GM12878 (cell line): Measurements from ENCODE around the gene SUSD6. TPM values are rescaled to one million over a fixed set of nuclear protein-coding genes. Genes with fewer than 3 reads are reported as not detected.

Experiments
- BCL3 ChIP-seq: IDR thresholded peaks from 2 replicates; pipeline ENCODE4 v1.6.1; 2011; ENCODE audit warnings: borderline replicate concordance, low read depth, mild to moderate bottlenecking, moderate library complexity, low read length; ENCODE audit not compliant: insufficient read depth, poor library complexity, severe bottlenecking
- BHLHE40 ChIP-seq, 2 experiments: fragments of 450-650 bp in 1 of 2; IDR thresholded peaks; 2 replicates each; pipeline ENCODE4 v1.6.1; 2011 to 2017; ENCODE audit warnings: low read depth in 2 of 2, borderline replicate concordance in 1 of 2, improper control_type of control experiment in 1 of 2, low read length in 1 of 2, mild to moderate bottlenecking in 1 of 2
- CBX3 ChIP-seq: fragments of 200-600 bp; sonication (generic); IDR thresholded peaks from 2 replicates; pipeline ENCODE4 v1.6.1; 2016; ENCODE audit warnings: low read depth, borderline replicate concordance
- CHD4 ChIP-seq: fragments of 200-600 bp; sonication (generic); IDR thresholded peaks from 2 replicates; pipeline ENCODE4 v1.6.1; 2016; ENCODE audit warnings: mild to moderate bottlenecking
- ELK1 ChIP-seq: IDR thresholded peaks from 2 replicates; pipeline ENCODE4 v1.6.1; 2012; ENCODE audit warnings: low read depth, low read length, improper control_type of control experiment
- FOS ChIP-seq: IDR thresholded peaks from 3 replicates; pipeline ENCODE4 v1.6.1; 2011; ENCODE audit warnings: borderline replicate concordance; ENCODE audit not compliant: insufficient read length; ENCODE audit errors: extremely low read depth
- GABPA ChIP-seq: IDR thresholded peaks from 2 replicates; pipeline ENCODE4 v1.6.1; 2014; ENCODE audit warnings: antibody characterized with exemption, low read depth, mild to moderate bottlenecking, inconsistent platforms
- HDAC6 ChIP-seq: fragments of 200-600 bp; sonication (generic); IDR thresholded peaks from one replicate; pipeline ENCODE4 v1.8.0; 2017; ENCODE audit warnings: antibody characterized with exemption; ENCODE audit not compliant: unreplicated experiment
- IKZF1 ChIP-seq: fragments of 450-650 bp; conservative IDR thresholded peaks from 2 replicates; pipeline ENCODE4 v1.6.1; 2017; ENCODE audit warnings: antibody characterized with exemption, mild to moderate bottlenecking
- MYC ChIP-seq: IDR thresholded peaks from 2 replicates; pipeline ENCODE4 v1.6.1; 2011; ENCODE audit warnings: mild to moderate bottlenecking, low read length, moderate library complexity, inconsistent platforms; ENCODE audit not compliant: insufficient read depth, insufficient replicate concordance, insufficient read length, severe bottlenecking
- NKRF ChIP-seq: fragments of 450-650 bp; conservative IDR thresholded peaks from 2 replicates; pipeline ENCODE4 v1.6.1; 2017; ENCODE audit warnings: mild to moderate bottlenecking, moderate library complexity
- NR2C2 ChIP-seq: IDR thresholded peaks from 2 replicates; pipeline ENCODE4 v1.6.1; 2011; ENCODE audit warnings: borderline replicate concordance, low read depth; ENCODE audit not compliant: control insufficient read depth, insufficient read length
- PAX8 ChIP-seq: fragments of 450-650 bp; IDR thresholded peaks from 2 replicates; pipeline ENCODE4 v1.6.1; 2017; ENCODE audit warnings: mild to moderate bottlenecking, moderate library complexity
- PKNOX1 ChIP-seq: fragments of 450-650 bp; IDR thresholded peaks from 2 replicates; pipeline ENCODE4 v1.6.1; 2016; ENCODE audit warnings: mild to moderate bottlenecking
- RAD51 ChIP-seq: fragments of 450-650 bp; IDR thresholded peaks from 2 replicates; pipeline ENCODE4 v1.6.1; 2016; ENCODE audit warnings: moderate library complexity, mild to moderate bottlenecking, inconsistent platforms
- SIX5 ChIP-seq: IDR thresholded peaks from 2 replicates; pipeline ENCODE4 v1.6.1; 2011; ENCODE audit warnings: mild to moderate bottlenecking, low read depth, low read length, moderate library complexity; ENCODE audit not compliant: severe bottlenecking
- SP1 ChIP-seq: IDR thresholded peaks from one replicate; pipeline ENCODE4 v1.6.1; 2011; ENCODE audit warnings: low read depth, low read length
- YY1 ChIP-seq: IDR thresholded peaks from 2 replicates; pipeline ENCODE4 v1.6.1; 2011; ENCODE audit warnings: low read depth, mild to moderate bottlenecking, low read length
- ZBTB40 ChIP-seq: fragments of 450-650 bp; IDR thresholded peaks from 2 replicates; pipeline ENCODE4 v1.6.1; 2016; ENCODE audit warnings: mild to moderate bottlenecking, moderate library complexity, borderline replicate concordance
- ZNF217 ChIP-seq: fragments of 450-650 bp; IDR thresholded peaks from 2 replicates; pipeline ENCODE4 v1.6.1; 2017; ENCODE audit warnings: antibody characterized with exemption, mild to moderate bottlenecking
- polyA plus RNA-seq, 11 experiments: library from polyadenylated mRNA; depleted of rRNA in 4 of 11; unstranded in 6 of 11; stranded (reverse) in 5 of 11; fragments of >200 nt; fragmentation: Nextera tagmentation in 4 of 11; fragmentation: Illumina TruSeq in 1 of 11; extraction: Ambion mirVana in 4 of 11; extraction: Trizol in 1 of 11; gene quantifications; 1 replicate in 1 of 11; 2 replicates in 10 of 11; pipeline versions ENCODE4 v1.2.1 to v1.2.3, GENCODE V29; 2011 to 2016; ENCODE audit warnings: inconsistent platforms in 2 of 11, missing spikeins in 2 of 11, low read depth in 1 of 11
- total RNA-seq, 4 experiments: library from RNA; depleted of rRNA in 3 of 4; stranded (reverse); fragments of >200 nt in 3 of 4; fragmentation: Illumina TruSeq in 1 of 4; extraction: Trizol in 1 of 4; gene quantifications; 2 replicates each; pipeline versions ENCODE4 v1.2.1 to v1.2.3, GENCODE V29; 2013 to 2021

The SUSD6 gene
- total and polyA plus RNA-seq, 10 of the 15 experiments (the other 5 are each of a cell fraction or from before 2014, with no cell fraction given) = 6.6 to 39.8 (median 20.2) TPM

- TF ChIP-seq BHLHE40 (IDR thresholded peaks at IDR 0.05; ENCODE audit: borderline replicate concordance in 1 of 2, low read depth in 2 of 2, low read length in 1 of 2) (peak; percentile 33 to 65; a peak in 3 of 4 replicates), MYC (no peak), HDAC6 (no peak), NR2C2 (no peak), ELK1 (no peak), SIX5 (no peak), PKNOX1 (no peak), PAX8 (no peak), CBX3 (no peak), RAD51 (no peak), NKRF (peak; percentile 34; the same call in 1 of the 2 replicates), IKZF1 (peak; percentile 78), ZNF217 (peak; percentile 63; the same call in 1 of the 2 replicates), BCL3 (no peak), CHD4 (no peak), FOS (no peak), YY1 (peak; percentile 78), ZBTB40 (no peak), GABPA (no peak), SP1 (no peak)
Measured at GRCh38 chr14:69726761-69727511, 115.5 kb downstream of the SUSD6 start (continued).
